Measurements from ENCODE around the gene CD6.
A peak's percentile ranks its signal among the peaks of the same experiment; 100 is the strongest.

CD6 gene

DNA sequence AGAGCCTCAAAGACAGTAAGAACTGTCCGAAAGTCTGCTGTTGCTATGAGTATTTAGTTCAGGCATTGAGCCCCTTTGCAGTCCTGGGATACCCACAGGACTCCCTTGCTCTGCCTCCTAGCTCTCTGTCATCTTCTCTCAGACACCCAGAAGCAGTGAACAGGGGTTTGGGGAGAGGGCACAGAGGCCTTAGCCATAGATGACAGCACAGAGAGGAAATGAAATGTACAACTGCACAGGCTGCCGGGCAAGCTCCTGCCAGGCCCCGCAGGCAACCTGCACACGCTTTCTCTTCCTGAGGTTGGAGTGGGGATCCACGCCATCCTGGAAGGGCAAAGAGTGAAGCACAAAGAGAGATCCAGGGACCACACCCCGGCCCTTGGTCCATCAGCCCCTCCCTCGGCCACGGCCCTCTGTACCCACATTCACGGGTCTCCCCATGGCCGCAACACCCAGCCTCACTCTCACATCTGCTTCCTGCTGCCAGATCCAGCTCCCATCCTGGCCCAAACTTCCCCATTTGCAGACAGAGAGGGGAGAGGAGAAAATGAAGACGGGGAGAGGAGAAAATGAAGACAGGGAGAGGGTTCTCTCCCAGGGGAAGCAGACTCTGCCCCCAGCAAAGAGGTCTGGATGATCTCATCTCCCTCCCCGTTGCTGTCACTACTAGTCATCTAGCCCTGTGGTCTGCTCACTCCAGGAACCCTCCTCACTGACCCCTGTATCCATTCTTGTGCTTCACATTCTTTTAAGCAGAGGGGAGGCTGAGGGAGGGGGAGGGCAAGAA is 40.7 kb downstream of the CD6 start:
- no peak for DNase-seq

DNA sequence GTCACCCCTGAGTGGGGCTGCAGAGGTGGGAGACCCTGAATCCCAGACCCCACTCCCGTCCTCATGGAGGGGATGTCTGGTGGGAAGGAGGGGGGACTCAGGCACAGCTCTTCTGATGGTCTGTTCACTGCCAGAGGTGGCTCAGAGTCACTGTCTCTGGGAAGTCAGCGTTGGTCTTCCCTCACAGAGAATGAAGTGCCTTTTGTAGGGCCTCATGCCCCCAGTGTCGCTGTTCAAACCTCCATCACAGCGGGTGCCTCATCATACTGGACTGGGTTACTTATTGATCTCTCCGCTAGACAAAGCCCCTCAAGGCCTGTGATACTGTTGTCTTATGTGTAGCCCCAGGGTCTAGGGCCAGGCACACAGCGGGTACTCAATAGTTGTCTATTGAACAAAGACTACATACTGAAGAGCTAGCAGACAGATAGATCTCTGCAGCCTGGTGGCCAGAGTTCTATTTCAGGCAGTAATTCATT is 41.3 kb downstream of the CD6 start:
- no peak for DNase-seq

DNA sequence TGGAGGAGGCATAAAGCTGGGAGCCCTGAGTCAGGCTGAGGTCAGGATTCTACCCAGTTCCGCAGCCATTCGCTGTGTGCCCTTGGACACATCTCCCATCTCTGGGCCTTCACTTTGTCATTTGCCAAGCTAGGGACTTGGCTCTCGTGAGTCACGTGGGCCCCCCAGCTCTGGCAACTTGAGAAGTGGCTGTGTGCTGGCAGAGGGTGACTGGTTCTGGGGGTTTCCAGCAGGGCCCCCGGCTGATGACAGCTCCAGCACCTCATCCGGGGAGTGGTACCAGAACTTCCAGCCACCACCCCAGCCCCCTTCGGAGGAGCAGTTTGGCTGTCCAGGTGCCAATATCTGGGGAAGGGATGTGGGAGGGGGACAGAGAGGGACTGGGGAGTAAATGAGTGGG is 46.6 kb downstream of the CD6 start:
- DNase-seq: no peak

DNA sequence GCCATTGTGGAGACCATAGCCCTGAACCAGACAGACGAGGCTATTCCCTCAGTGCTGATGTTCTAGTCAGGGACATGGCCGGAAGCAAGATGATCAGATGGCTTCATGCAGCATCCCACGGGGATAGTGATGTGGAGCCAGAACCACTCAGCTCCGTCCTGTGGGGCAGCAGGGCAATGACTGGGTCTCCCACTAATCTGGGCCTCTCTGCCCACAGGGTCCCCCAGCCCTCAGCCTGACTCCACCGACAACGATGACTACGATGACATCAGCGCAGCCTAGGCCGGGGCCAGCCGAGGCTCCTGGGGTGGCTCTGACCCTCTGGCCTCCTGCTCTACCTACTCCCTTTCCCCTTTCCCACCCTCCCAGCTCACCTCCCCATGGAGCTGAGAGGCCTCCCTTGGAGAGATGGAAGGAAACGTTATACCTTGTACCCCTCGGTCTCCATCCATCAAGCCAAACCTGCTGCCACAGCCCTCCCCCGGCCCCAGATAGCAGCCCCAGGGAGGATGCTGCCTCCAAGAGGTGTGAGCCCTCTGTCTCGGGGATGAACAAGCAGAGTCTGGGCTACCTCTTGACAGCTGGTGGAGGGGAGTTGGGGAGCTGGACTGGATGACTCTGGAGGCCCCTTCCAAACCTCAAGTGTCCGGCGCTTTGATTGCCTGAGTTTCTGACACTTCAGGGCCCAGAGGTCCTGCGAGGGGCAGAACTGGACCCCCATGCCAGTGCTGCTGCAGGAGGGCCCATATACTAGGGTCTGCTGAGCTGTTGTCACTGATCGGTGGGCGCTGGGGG is 47.8 kb downstream of the CD6 start:
- DNase-seq: no peak

DNA sequence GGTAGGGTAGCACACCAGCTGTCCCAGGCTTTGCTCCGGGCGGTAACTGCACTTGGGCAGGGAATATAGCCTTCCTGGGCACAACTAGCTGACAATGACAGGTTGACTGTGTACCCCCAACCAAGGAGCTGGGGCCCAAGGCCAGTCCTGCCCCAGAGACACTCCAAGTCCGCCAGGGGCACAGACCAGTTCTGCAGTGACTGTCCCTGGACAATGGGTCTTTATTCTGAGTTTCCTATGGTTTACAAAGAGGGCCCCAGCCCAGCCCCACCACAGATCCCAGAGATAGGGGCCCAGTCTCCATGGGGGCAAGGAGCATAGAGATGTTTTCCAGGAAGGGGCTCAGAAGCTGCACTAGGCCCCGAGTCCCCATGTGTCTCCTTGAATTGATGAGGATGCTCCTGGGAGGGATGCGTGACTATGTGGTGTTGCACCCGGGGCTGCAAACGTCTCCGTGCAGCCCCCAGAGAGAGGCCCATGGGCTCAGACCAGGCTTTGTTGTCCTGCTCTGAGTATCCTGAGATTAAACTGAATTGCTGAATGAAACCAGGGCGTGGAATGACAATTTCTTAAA is 48.4 kb downstream of the CD6 start:
- no peak for DNase-seq

DNA sequence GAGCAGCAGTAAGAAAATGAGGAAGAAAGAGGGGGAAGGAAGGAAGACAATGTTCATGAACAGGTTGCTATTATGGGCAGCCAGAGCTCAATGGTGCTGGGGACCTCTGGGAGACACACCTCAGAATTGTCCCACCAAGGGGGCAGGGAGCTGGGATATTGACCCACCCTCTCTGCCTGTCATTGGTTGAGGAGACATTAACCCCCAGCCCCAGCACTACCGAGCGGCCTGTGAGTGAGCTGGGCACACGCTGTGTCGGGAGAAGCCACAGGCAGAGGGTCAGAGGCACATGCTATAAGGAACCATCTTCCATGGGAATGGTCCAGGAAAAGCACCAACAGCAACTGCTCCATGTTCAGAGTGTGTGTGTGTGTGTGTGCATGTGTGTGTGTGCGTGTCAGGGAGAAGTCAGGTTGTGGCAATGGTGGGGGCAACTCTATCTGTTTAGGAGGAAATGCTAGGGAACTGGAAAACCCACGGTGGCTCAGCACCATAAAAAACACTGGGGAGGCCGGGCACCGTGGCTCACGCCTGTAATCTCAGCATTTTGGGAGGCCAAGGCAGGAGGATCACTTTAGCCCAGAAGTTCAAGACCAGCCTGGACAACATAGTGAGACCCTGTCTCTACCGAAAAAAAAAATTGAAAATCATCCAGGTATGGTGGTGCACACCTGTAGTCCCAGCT is 49.2 kb downstream of the CD6 start:
- DNase-seq: no peak

DNA sequence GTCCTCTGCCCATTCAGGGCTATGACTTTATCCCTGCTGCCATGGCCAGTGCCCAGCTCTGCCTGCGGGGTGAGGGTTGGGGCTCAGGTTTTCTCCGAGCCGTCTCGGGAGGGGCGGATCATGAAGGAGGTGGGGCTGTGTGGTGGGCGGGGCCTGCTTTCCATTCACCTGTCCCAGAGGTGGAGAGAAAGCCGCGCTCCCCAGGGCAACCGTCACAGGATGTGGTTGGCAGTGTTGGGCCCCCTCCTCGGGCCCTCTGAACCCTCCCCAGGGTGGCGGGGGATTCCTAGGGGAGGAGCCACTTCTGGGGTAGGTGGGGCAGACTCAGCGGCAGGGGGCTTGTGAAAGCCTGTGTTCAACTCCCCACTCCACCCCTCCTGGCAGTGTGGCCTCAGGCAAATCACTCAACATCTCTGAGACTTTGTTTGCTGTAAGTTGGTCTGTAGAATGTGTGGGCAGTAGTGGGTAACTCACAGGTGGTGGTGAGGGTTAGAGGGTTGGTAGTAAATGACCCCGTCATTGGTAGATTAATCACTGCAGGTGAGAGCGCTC is 50.3 kb downstream of the CD6 start:
- DNase-seq: peak; percentile 89

DNA sequence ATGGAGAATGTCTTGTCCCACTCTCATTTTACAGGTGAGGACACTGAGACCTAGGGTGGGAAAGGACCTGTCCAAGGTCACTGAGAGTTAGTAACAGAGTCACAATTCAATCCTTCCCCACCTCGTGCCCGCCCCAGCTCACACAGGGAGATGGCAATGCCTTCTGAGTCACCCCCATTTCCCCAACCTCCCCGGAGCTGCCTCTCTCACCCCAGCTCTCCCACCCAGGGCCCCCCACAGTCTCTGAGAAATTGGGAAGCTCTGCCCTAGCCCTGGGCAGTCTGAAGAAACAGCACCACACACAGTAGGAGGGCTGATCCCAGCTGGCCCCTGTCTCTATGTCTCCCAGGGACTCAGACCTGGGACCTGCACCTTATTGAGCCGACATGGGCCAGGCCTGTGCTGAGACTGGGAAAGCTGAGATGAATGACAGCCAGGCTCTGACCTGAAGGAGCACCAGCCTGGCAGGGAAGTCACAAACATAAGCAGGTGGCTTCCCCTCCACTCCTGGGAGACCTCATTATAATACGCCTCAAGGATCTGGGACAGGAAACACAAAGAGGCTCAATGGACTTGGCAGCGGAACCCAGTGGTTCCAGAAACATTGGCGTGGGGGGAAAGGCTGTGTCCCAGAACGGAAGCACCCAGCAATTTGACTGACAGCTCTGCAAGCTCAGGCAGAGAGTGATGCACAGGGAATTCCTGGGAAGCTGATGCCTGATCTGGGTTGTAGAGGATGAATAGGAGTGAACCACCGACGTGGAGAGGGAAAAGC is 51.0 kb downstream of the CD6 start:
- DNase-seq: peak; percentile 61

DNA sequence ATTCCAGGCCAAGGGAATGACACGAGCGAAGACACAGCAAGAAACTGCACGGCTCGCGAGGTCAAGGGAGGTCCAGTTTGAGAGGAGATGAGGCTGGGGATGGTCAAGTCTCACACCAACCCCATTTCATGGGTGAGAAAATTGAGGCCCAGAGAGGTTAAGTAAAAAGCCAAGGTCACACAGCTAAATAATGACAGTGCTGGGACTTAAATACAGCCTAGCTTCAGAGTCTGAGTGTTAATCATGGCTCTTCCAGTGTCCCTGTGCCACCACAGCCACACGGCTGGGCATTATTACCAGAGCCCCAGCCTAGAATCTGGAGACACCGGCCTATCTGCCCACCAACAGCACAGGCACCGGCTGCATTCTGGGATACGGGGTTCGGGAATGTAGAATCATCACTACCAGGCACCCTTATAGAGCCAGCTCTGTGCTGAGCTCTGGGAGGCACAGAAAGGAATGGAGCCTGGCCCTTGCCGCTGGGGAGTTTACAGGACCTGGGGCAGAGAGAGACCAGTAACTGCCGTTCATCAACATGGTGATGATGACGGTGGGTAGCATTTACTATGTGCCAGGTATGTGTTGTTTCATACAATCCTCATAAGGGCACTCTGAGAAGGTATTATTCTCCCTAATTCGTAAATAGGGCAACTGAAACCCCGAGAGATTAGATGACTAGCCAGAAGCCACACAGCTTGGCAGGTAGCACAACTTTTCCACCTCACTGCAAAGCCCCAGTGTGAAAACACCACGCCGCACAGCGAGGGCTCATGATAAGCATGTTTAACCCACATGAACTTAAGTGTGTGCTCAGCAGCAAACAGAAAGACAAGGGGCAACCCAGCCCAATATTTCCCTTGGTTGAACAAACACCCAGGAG is 51.8 kb downstream of the CD6 start:
- DNase-seq: peak; percentile 71

DNA sequence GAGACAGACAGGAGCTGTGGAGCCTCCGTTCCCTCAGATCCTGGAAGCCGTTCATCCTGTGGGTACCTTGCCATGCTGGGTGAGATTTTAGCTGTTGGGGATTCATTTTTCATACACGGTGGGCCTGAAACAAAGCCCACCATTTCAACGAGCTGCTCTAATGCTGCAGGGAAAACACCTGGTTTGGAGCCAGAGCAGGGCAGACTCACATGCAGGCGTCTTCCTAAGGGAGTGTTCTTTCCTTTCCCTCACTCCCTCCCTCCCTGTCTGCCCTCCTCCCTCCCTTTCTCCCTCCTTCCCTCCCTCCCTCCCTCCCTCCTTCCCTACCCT is 52.5 kb downstream of the CD6 start:
- no peak for DNase-seq

DNA sequence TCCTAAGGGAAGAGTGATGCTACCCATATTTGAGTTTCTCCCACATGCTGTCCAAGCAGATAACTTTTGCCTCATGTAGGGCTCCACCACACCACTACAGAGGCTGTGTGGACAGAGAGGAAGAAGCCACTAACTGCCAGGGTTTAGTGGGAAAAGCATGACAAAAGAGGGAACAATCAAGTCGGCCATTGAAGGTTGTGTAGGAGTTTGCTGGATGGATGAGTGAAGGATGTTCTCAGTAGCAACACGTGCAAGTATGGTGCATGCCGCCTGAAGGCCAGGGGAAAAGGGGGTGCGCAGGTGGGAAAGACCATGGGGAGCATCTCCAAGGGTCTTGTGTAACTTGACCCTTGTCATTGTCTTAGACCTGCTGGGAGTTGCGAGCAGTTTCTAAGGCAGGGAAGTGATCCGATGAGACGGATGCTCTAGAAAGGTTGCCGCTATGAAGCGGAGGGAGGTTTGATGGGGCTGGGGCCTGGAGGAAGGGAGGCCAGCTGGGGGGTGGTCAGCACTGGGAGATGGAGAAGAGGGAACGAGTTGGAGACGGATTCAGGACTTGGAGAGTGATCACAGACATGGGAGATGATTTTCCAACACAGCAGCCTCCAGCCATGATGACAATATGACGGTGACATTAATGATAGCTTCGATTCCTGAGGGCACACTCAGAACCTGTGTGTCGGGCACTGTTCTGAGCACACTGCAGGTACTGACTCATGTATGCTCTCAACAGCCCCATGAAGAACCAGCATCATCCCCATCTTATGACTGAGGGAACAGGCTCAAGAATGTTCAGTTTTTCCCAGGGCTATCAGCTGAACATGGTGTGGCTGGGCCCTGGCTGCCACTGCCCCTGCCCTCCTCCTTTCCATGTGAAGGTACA is 53.7 kb downstream of the CD6 start:
- no peak for DNase-seq

DNA sequence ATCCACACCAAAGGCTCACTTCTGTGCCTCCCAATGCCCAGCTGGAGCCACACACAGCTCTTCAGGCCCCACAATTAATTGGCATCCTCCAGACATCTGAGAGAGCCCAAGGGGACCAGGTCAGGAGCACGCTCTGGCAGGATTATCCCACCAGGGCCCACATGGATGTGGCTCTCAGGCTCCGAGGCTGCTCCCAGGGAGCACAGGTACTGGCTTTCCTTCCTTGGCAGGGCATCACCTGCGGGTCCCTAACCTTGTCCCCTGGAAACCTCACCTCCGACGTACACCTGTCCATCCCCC is 54.3 kb downstream of the CD6 start:
- no peak for DNase-seq

DNA sequence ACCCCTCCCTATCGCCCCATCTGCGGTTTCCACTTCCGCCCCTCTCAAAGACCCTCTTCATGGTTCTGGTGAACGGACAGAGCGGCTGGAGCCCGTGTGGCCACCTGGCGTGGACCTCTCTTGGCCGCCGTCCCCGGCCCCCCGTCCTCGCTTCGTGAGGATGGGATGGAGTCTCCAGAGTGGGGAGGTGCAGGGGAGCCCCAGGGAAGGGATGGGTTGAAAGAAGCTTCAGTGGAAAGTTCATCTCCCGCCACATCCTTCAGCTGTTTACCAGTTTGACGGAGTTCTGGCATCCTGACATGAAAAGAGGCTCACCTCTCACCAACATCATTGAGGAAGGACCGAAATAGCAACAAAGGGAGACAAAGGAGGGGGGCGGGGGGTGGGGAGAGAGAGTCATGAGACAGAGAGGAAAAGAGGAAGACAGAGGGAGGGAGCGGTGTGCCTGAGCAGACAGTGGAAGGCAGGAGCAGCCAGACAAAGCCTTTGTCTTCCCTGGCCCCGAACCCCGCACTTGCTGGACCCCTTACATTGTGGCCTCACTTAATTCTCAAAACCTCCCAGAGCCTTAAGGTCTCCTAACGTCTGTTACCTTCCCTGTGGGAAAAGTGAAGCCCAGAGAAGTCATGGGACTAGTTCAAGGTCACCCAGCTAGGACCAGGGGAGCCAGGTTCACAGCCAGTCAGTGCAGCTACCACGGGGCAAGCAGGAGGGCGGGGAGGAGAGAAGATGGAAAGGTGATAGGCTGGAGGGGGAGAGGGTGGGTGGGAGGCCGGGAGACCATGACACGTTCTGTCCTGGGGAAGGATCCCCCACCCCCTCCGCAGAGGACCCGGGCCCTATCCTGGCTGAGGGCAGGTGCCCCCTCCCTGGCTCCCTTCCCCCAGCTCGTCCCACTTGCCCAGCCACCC is 54.9 kb downstream of the CD6 start:
- DNase-seq: no peak

DNA sequence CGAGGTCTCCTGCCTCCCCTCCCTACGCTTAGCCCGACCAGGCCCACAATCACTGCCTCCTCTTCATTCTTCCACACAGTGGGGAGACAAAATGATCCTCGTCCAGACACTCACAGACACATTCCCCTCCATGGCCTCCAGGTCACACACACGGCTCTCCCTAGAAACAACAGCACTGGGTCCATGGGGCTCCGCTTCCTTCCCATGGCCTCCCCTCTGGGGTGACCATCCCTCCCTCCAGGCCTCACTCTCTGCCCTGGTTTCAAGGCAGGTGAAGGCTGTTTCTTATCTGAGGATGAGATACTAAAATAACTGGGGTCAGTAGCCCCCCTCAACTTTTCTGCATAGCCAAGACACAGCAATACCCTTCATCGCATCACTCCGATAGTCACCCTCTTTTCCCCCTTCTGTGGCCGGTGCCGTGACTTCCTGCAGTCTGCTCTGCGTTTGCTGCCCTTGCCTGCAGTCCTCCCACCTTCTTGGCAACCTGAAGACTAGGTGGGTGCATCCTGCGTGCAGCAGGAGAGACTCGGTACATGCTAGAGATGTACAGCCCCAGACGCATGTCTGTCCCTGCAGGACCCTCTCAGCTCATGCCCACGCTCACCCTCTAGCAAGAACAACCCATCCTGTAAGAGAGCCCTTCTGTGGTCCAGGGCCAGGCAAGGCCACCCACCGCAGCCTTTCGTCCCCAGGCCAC is 55.8 kb downstream of the CD6 start:
- DNase-seq: no peak

DNA sequence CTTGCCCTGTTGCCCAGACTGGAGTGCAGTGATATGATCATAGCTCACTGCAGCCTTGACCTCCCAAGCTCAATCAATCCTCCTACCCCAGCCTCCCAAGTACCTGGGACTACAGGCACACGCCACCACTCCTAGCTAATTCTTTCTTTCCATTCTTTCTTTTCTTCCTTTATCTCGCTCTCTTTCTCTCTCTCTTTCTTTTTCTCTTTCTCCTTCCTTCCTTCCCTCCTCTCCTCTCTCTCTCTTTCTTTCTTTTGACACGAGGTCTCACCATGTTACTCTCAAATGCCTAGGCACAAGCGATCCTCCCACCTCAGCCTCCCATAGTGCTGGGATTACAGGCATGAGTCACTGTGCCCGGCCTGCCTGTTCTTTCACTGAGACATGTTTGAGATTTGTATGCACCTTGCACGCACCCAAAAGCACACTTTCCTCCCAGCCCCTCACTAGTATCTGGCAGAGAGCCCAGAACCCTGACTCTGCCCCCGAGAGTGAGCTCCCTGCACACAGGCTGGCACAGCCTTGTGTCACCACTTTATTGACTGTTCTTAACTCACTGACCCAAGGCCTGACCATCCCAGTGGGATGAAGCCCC is 56.8 kb downstream of the CD6 start:
- DNase-seq: peak; percentile 80

DNA sequence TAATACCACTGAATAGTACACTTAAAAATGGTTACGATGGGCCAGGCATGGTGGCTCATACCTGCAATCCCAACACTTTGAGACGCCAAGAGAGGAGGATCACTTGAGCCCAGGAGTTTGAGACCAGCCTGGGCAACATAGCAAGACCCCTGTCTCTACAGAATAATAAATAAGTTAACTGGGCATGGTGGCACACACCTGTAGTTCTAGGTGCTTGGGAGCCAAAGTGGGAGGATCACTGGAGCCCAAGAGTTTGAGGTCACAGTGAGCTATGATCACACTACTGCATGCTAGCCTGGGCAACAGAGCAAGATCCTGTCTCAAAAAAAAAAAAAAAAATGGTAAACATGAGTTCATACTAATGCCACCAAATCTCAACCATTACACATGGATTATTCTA is 61.3 kb downstream of the CD6 start:
- DNase-seq: no peak

DNA sequence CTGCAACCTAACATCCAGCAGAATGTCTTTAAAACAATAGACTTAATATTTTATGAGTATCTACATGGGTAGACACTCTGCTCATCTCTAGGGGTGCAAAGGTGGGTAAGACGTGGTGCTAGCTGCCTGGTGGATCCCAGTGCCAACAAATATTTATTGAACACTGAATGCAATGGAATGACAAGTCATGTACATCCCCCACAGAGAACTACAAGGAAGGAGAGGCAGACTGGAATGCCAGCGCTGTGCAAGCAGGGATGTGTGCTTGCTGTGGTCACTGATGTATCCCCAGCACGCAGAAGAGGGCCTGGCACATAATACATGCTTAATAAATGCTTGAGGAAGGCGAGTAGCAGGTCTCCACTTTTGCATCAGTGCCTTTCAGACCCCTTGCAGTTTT is 61.9 kb downstream of the CD6 start:
- no peak for DNase-seq

DNA sequence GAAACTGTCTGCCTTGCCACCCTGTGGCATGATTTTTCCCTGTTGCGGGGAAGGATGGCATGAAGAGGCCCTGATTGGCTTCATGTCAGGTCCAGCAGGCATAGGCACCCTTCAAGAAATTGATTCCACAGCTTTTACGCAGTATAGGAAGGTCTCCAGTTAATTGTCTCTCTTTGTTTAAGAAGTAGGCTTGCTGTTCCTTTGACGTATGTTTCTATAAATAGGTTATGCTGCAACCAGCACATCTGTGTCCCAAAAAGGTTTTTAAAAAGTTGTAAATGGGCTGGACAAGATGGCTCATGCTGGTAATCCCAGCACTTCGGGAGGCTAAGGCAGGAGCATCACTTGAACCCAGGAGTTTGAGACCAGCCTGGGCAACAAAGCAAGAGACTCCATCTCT is 62.6 kb downstream of the CD6 start:
- no peak for DNase-seq
